Aorta (tissue), 5 donors: ENCODE results near the gene ACOT7. TPM values are rescaled to one million over a fixed set of nuclear protein-coding genes. Genes with fewer than 3 reads are reported as not detected.

Experiments used
- ATAC-seq: fragments of 200-7000 bp; cut with Tn5 transposase; one replicate; pipeline ENCODE4 v1.9.1; 2022; ENCODE audit warnings: moderate library complexity; ENCODE audit not compliant: low FRiP score
- DNase-seq, 2 donors: peaks; one replicate each; pipeline ENCODE4 v3.0.0-alpha.2; 2020
- H3K27ac ChIP-seq, 2 donors: one replicate each; pipeline ENCODE4 v1.5.1; 2013; ENCODE audit warnings: low read length in 2 of 2, mild to moderate bottlenecking in 2 of 2, moderate library complexity in 2 of 2, control low read depth in 1 of 2, inconsistent platforms in 1 of 2, low read depth in 1 of 2
- H3K27me3 ChIP-seq, 2 donors: one replicate each; pipeline ENCODE4 v1.6.1; 2013; ENCODE audit warnings: control low read depth in 1 of 2, low read length in 1 of 2, mild to moderate bottlenecking in 1 of 2, moderate library complexity in 1 of 2; ENCODE audit not compliant: insufficient read depth in 2 of 2, control insufficient read depth in 1 of 2
- H3K36me3 ChIP-seq, 2 donors: one replicate each; pipeline ENCODE4 v1.6.1; 2013; ENCODE audit warnings: control low read depth in 1 of 2, low read length in 1 of 2, mild to moderate bottlenecking in 1 of 2; ENCODE audit not compliant: insufficient read depth in 2 of 2, control insufficient read depth in 1 of 2
- H3K4me1 ChIP-seq, 2 donors: one replicate each; pipeline ENCODE4 v1.6.1; 2013; ENCODE audit warnings: low read length in 2 of 2, control low read depth in 1 of 2, mild to moderate bottlenecking in 1 of 2, moderate library complexity in 1 of 2; ENCODE audit not compliant: insufficient read depth in 2 of 2, control insufficient read depth in 1 of 2
- H3K4me3 ChIP-seq, 2 donors: one replicate each; pipeline ENCODE4 v1.5.1; 2013; ENCODE audit warnings: low read length in 2 of 2, control low read depth in 1 of 2, mild to moderate bottlenecking in 1 of 2
- H3K9me3 ChIP-seq: one replicate; pipeline ENCODE4 v1.6.1; 2013; ENCODE audit warnings: mild to moderate bottlenecking, low read length; ENCODE audit not compliant: control insufficient read depth
- WGBS, 2 donors: extraction: QIAGEN DNeasy Blood & Tissue Kit; methylation state at CpG; one replicate each; pipeline ENCODE4 v1.1.7; 2013; 5-methylcytosine and 5-hydroxymethylcytosine counted together
- intact Hi-C, 2 donors: fragments of 100-400 bp; cut with DNase I; formaldehyde crosslinking; loops; one replicate each; pipeline versions ENCODE4 v1.14.2 to v1.15.0; 2022
- polyA plus RNA-seq, 2 donors: library from polyadenylated mRNA; stranded (reverse); fragments of 200-250 nt; gene quantifications; one replicate each; pipeline ENCODE4 v1.2.3, GENCODE V29; 2013
- total RNA-seq, 2 donors: library from RNA; stranded (reverse); fragmentation: NEBNext Ultra II Directional; extraction: Animal tissue kit (Norgen Biotek cat#: 25700); gene quantifications; one replicate each; pipeline ENCODE4 v1.2.1, GENCODE V29; 2021
- donor health status: healthy with polysubstance abuse.
- donor health status: Bipolar disorder and iron deficiency.
- donor health status: DM: no; HTN: no; CAD: no.
- donor health status: DM: no; HTN: no; CAD: no.
- donor health status: DM: yes; HTN: yes; CAD: no.

The ACOT7 gene
- total and polyA plus RNA-seq, 4 donors: 12.5 to 22.6 (median 17.6) TPM

GRCh38 chr1:6334261-6334993 lies 59.1 kb downstream of the ACOT7 start:
- H3K36me3 ChIP-seq: no peaks in the 10 kb centered on the region
- DNase-seq (no peak), ATAC-seq (no peak)
- intact Hi-C loops: no loop called here
- no peak overlapping the region for H3K4me3 ChIP-seq
- H3K4me1 ChIP-seq: no peaks in the 10 kb centered on the region
- no peaks in the 10 kb centered on the region for H3K9me3 ChIP-seq
- H3K27me3 ChIP-seq: no peaks in the 10 kb centered on the region
- WGBS, 2 donors: 86 to 91% methylated on average over 14 of the region's 14 CpGs
- no peak overlapping the region for H3K27ac ChIP-seq

DNA sequence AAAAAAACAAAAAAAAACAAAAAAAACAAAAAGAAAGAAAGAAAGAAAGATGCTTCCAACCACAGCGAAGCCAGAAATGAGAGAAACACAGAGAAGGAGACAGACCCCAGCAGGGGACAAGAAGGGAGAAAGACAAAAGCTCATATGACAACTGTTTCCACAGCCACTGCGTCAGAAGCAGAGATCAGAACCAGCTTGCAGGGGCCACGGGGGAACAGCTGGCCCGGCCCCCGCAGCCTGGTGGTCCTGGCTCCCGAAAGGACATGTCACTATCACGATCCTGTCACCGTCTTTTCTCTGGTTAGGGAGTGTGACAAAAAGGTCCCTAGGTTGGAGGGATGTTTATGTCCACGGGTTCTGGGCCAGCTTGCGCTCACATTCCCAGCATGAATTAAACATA lies 60.7 kb downstream of the ACOT7 start:
- ATAC-seq (no peak), DNase-seq (no peak)
- WGBS, 2 donors: 97 to 99% methylated on average over 10 of the region's 10 CpGs
- H3K36me3 ChIP-seq: no peaks in the 10 kb centered on the region
- no peaks in the 10 kb centered on the region for H3K27me3 ChIP-seq
- no peak overlapping the region for H3K27ac ChIP-seq
- H3K4me1 ChIP-seq: no peaks in the 10 kb centered on the region
- H3K4me3 ChIP-seq: no peak overlapping the region
- intact Hi-C loops: no loop called here
- no peaks in the 10 kb centered on the region for H3K9me3 ChIP-seq

DNA sequence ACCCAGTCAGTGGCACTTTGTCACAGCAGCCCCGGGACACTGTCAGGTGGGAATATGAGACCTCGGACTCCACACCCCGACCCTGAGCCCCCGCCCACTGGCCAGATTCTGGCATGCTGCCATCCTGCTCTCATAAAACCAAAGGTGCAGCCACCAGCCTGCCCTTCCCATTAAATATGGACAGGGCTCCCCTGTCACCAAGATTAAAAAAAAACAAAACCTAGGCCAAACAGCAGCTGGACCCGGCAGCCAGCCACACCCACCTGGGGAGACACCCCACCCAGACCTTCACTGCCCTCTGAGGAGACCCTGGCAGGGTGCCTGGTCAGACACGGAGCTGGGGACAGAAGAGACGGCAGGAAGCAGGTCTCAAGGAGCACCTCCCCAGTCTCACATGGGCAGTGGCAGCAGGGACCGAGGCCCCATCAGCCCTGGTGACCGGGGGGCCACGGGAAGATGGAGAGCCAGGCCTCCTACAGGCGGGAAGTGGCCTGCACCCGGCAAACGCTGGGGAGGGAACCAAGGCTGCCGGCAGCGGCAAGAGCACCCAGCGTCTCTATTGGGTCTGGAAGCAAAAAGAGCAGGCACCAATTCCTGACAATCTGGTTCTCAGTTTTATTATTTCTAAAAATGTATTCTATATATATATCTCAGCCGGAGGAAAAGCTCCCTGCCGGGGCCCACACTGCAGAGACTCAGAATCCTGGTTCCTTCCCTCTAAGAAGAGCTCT lies 61.9 kb downstream of the ACOT7 start:
- no peak for ATAC-seq
- Histone ChIP-seq H3K9me3 (no peaks in the 10 kb centered on the region), H3K27ac (no peak overlapping the region), H3K4me1 (no peaks in the 10 kb centered on the region), H3K27me3 (no peaks in the 10 kb centered on the region), H3K4me3 (no peak overlapping the region), H3K36me3 (no peaks in the 10 kb centered on the region)
- intact Hi-C loops: no loop called here
- WGBS, 2 donors: 69 to 81% methylated on average over 18 of the region's 18 CpGs
- DNase-seq: no peak

DNA sequence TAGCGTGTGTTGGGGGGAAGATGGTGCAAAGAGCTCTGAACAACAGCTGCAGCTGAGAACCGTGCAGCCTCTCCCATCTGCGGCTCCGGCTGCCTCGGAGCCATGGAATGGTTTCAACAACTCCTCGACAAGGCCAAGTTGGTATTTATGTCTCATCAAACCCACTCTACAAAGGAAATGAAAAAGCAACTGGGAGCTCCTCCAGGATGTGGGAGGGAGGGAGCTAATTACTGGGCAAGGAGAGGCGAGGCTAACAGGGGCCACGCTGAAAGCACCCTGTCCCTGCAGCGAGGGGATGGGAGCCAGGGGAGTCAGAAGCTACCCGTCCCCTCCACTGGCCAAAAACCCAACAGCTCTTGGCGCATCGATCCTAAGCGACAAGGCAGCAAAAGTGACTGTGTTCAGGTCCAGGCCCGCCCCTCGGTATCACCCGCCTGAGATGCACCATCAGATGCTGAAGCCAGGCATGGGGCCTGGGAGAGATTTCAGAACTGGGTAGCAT lies 63.1 kb downstream of the ACOT7 start:
- DNase-seq (no peak), ATAC-seq (no peak)
- Histone ChIP-seq H3K9me3 (no peaks in the 10 kb centered on the region), H3K27ac (no peak overlapping the region), H3K4me1 (no peaks in the 10 kb centered on the region), H3K27me3 (no peaks in the 10 kb centered on the region), H3K36me3 (no peaks in the 10 kb centered on the region), H3K4me3 (no peak overlapping the region)
- 77 to 84% methylated on average over 16 of the region's 16 CpGs for WGBS, 2 donors
- intact Hi-C loops: no loop called here

DNA sequence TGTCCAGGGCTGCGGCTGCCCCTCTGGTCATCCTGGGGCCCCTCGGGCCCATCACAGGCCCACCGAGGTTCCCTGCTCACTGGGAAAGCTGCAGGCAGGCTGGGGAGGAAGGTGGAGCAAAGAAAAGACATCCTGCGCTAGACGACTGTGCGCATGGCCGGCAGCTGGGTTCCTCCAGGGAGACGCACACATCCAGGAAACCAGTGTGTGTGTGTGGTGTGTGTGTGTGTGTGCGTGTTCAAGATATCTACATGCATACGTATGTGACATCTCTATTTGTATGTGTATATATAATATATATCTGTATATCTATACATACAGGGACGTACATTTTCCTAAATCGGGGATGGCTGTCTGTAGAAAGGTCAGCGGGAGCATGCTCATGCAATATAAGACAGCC lies 63.7 kb downstream of the ACOT7 start:
- ATAC-seq: no peak
- DNase-seq: no peak
- no peak overlapping the region for H3K4me3 ChIP-seq
- H3K27me3 ChIP-seq: no peaks in the 10 kb centered on the region
- 91 to 92% methylated on average over 13 of the region's 13 CpGs for whole genome bisulfite sequencing, 2 donors
- no peak overlapping the region for H3K27ac ChIP-seq
- intact Hi-C loops: no loop called here
- no peaks in the 10 kb centered on the region for H3K36me3 ChIP-seq
- no peaks in the 10 kb centered on the region for H3K9me3 ChIP-seq
- H3K4me1 ChIP-seq: no peaks in the 10 kb centered on the region

DNA sequence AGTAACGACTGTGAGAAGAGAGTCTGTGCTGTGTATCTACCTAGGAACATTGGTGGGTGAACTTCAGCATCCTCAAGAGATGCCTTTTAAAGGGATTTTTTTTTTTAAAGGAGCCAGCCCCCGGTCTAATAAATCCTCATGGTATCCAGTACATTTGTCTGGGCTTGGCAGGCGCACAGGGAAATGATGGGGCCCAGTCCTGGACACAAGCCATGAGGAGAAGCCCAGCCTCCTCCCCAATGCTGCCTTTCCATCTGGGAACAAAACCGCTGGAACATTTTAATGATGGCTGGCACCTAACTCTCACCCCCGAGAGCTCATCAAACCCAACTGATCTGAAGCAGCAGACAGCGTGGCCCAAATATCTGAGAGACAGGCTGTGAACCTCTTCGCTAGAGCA lies 64.2 kb downstream of the ACOT7 start:
- Histone ChIP-seq H3K9me3 (no peaks in the 10 kb centered on the region), H3K4me1 (no peaks in the 10 kb centered on the region), H3K27ac (no peak overlapping the region), H3K4me3 (no peak overlapping the region), H3K36me3 (no peaks in the 10 kb centered on the region), H3K27me3 (no peaks in the 10 kb centered on the region)
- intact Hi-C loops: no loop called here
- WGBS, 2 donors: 81% methylated on average over 7 of the region's 7 CpGs
- no peak for DNase-seq
- ATAC-seq: no peak

DNA sequence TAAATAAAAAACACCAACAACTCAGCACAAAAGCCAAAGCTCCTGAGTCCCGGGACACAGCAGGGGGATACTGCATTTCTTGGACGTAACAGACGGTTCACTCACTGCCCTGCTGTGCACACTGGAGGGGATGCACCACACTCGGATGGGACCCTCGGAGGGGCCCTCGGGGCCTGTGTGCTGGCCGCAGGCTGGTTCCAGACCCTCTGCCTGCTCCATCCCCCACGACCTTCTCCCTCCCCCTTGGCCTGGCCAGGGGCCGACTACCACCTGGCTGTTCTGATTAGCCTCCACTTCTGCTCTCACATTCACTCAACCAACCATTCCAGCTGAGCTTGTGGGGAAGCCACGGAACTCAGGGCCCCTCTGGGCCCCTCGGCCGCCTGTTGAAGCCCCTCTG lies 64.9 kb downstream of the ACOT7 start:
- ATAC-seq (no peak), DNase-seq (no peak)
- intact Hi-C loops: no loop called here
- 92 to 95% methylated on average over 12 of the region's 12 CpGs for WGBS, 2 donors
- Histone ChIP-seq H3K36me3 (no peaks in the 10 kb centered on the region), H3K27ac (no peak overlapping the region), H3K4me3 (no peak overlapping the region), H3K9me3 (no peaks in the 10 kb centered on the region), H3K4me1 (no peaks in the 10 kb centered on the region), H3K27me3 (no peaks in the 10 kb centered on the region)

- H3K4me3 ChIP-seq: no peak overlapping the region
- ATAC-seq: no peak
- H3K27me3 ChIP-seq: no peaks in the 10 kb centered on the region
- no peaks in the 10 kb centered on the region for H3K36me3 ChIP-seq
- 87 to 89% methylated on average over 5 of the region's 5 CpGs for WGBS, 2 donors
- no peak for DNase-seq
- intact Hi-C loops: no loop called here
- no peaks in the 10 kb centered on the region for H3K4me1 ChIP-seq
- no peaks in the 10 kb centered on the region for H3K9me3 ChIP-seq
- no peak overlapping the region for H3K27ac ChIP-seq
Observed at GRCh38 chr1:6328091-6328490, 65.5 kb downstream of the ACOT7 start.

DNA sequence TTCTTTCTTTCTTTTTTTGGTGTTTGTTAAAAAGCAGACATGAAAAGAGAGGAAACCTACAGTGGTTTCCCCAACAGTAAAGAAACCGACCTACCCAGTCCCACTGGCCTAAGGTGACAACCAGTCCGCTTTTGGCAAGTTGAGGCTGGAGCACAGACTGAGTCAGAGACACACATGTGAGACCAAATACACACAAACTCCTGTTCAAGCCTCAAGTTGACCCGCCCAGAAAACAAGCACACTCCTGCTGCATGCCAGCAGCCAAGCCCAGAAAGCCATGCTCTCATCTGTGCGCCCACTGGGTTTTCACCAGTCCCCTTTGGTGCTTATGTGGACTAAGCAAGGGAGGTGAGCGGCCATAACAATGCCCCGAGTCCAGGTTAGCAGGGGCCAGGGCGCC lies 68.1 kb downstream of the ACOT7 start:
- no peaks in the 10 kb centered on the region for H3K4me1 ChIP-seq
- intact Hi-C loops: no loop called here
- no peak overlapping the region for H3K4me3 ChIP-seq
- H3K27me3 ChIP-seq: no peaks in the 10 kb centered on the region
- no peak for DNase-seq
- H3K36me3 ChIP-seq: no peaks in the 10 kb centered on the region
- H3K27ac ChIP-seq: no peak overlapping the region
- no peaks in the 10 kb centered on the region for H3K9me3 ChIP-seq
- 93 to 96% methylated on average over 7 of the region's 7 CpGs for WGBS, 2 donors
- ATAC-seq: no peak
